ENCODE data around the gene COQ10A.

Gene COQ10A

GRCh38 chr12:56221757-56222530, 44.8 kb upstream of the COQ10A start, which contains the start of gene RNF41:
Gene RNF41, minus strand, starts transcription at chr12:56221922. Its CDS starts 7,875 bp downstream, at chr12:56214047.
- peak; percentile 57 for TF ChIP-seq MAX (IDR thresholded peaks at IDR 0.05)
- no peak for TF ChIP-seq USF1 (IDR thresholded peaks at IDR 0.05)
- no peak for TF ChIP-seq ZBTB7A (IDR thresholded peaks at IDR 0.05; ENCODE audit: low read depth)
- TF ChIP-seq RAD21 (IDR thresholded peaks at IDR 0.05; ENCODE audit: low read depth), result no peak
- TF ChIP-seq NFIC (IDR thresholded peaks at IDR 0.05), result 0 out of 2 replicates have a peak, but pooled peaks have one; percentile 9
- no peak for TF ChIP-seq TEAD4 (IDR thresholded peaks at IDR 0.05)
- peak; percentile 2; the same call in 1 of the 2 replicates for TF ChIP-seq CEBPB (IDR thresholded peaks at IDR 0.05)
- TF ChIP-seq EP300 (IDR thresholded peaks at IDR 0.05; ENCODE audit: borderline replicate concordance), result 0 out of 2 replicates have a peak, but pooled peaks have one; percentile 30
- TF ChIP-seq EGR1 (IDR thresholded peaks at IDR 0.05), result no peak
- no peak for TF ChIP-seq FOXM1 (IDR thresholded peaks at IDR 0.05; ENCODE audit: borderline replicate concordance, low read depth)
- peak; percentile 67; the same call in 1 of the 2 replicates for TF ChIP-seq YY1 (IDR thresholded peaks at IDR 0.05; ENCODE audit: low read depth)
- no peak for TF ChIP-seq REST (IDR thresholded peaks at IDR 0.05; ENCODE audit: low read depth)
- peak; percentile 79 for TF ChIP-seq TAF1 (IDR thresholded peaks at IDR 0.05; ENCODE audit: low read depth)
- peak; percentile 11; the same call in 1 of the 2 replicates for TF ChIP-seq TCF12 (IDR thresholded peaks at IDR 0.05; ENCODE audit: low read depth)
- TF ChIP-seq CREB1 (IDR thresholded peaks at IDR 0.05; ENCODE audit: low read depth), result peak; percentile 78; the same call in 1 of the 2 replicates

GRCh38 chr12:56222531-56222895, 44.2 kb upstream of the COQ10A start:
- TF ChIP-seq USF1 (IDR thresholded peaks at IDR 0.05), result no peak
- no peak for TF ChIP-seq RAD21 (IDR thresholded peaks at IDR 0.05; ENCODE audit: low read depth)

- TF ChIP-seq RAD21 (IDR thresholded peaks at IDR 0.05; ENCODE audit: low read depth) (no peak), REST (IDR thresholded peaks at IDR 0.05; ENCODE audit: low read depth) (no peak), EGR1 (IDR thresholded peaks at IDR 0.05) (no peak), TAF1 (IDR thresholded peaks at IDR 0.05; ENCODE audit: low read depth) (no peak), USF1 (IDR thresholded peaks at IDR 0.05) (no peak), ZBTB7A (IDR thresholded peaks at IDR 0.05; ENCODE audit: low read depth) (no peak), TEAD4 (IDR thresholded peaks at IDR 0.05) (no peak), YY1 (IDR thresholded peaks at IDR 0.05; ENCODE audit: low read depth) (no peak), EP300 (IDR thresholded peaks at IDR 0.05; ENCODE audit: borderline replicate concordance) (no peak), CREB1 (IDR thresholded peaks at IDR 0.05; ENCODE audit: low read depth) (no peak), NFIC (IDR thresholded peaks at IDR 0.05) (no peak), FOXM1 (IDR thresholded peaks at IDR 0.05; ENCODE audit: borderline replicate concordance, low read depth) (no peak), TCF12 (IDR thresholded peaks at IDR 0.05; ENCODE audit: low read depth) (no peak), CEBPB (IDR thresholded peaks at IDR 0.05) (no peak)
Measured at GRCh38 chr12:56223571-56224101, 43.1 kb upstream of the COQ10A start.

- TF ChIP-seq RAD21 (IDR thresholded peaks at IDR 0.05; ENCODE audit: low read depth) (peak; percentile 51), USF1 (IDR thresholded peaks at IDR 0.05) (peak; percentile 44), CEBPB (IDR thresholded peaks at IDR 0.05) (no peak), CREB1 (IDR thresholded peaks at IDR 0.05; ENCODE audit: low read depth) (no peak; the same call in 1 of the 2 replicates), REST (IDR thresholded peaks at IDR 0.05; ENCODE audit: low read depth) (no peak), TCF12 (IDR thresholded peaks at IDR 0.05; ENCODE audit: low read depth) (peak; percentile 64; the same call in 1 of the 2 replicates), FOXM1 (IDR thresholded peaks at IDR 0.05; ENCODE audit: borderline replicate concordance, low read depth) (peak; percentile 74; the same call in 1 of the 2 replicates), TAF1 (IDR thresholded peaks at IDR 0.05; ENCODE audit: low read depth) (peak; percentile 76; the same call in 1 of the 2 replicates), MAX (IDR thresholded peaks at IDR 0.05) (peak; percentile 93), TEAD4 (IDR thresholded peaks at IDR 0.05) (peak; percentile 81), ZBTB7A (IDR thresholded peaks at IDR 0.05; ENCODE audit: low read depth) (peak; percentile 99), EP300 (IDR thresholded peaks at IDR 0.05; ENCODE audit: borderline replicate concordance) (peak; percentile 8; the same call in 1 of the 2 replicates), NFIC (IDR thresholded peaks at IDR 0.05) (peak; percentile 30; the same call in 1 of the 2 replicates), EGR1 (IDR thresholded peaks at IDR 0.05) (0 out of 2 replicates have a peak, but pooled peaks have one; percentile 5), YY1 (IDR thresholded peaks at IDR 0.05; ENCODE audit: low read depth) (peak; percentile 69)
Measured at GRCh38 chr12:56224102-56224701, 42.5 kb upstream of the COQ10A start, which contains the start of gene NABP2. Gene NABP2, plus strand, starts transcription at chr12:56224342. Its CDS starts 515 bp downstream, at chr12:56224857.

All from Ishikawa (cell line).